SK-N-MC (cell line): ENCODE results near the gene CHN2.
A peak's percentile ranks its signal among the peaks of the same experiment; 100 is the strongest.

Experiments used
- EZH2 ChIP-seq: fragments of 200-600 bp; sonication (generic); IDR thresholded peaks from one replicate; pipeline ENCODE4 v1.6.1; 2017; ENCODE audit warnings: antibody characterized with exemption
- POLR2AphosphoS5 ChIP-seq: IDR thresholded peaks from 2 replicates; pipeline ENCODE4 v1.6.1; 2012; ENCODE audit warnings: mild to moderate bottlenecking, low read depth, low read length, borderline replicate concordance

DNA sequence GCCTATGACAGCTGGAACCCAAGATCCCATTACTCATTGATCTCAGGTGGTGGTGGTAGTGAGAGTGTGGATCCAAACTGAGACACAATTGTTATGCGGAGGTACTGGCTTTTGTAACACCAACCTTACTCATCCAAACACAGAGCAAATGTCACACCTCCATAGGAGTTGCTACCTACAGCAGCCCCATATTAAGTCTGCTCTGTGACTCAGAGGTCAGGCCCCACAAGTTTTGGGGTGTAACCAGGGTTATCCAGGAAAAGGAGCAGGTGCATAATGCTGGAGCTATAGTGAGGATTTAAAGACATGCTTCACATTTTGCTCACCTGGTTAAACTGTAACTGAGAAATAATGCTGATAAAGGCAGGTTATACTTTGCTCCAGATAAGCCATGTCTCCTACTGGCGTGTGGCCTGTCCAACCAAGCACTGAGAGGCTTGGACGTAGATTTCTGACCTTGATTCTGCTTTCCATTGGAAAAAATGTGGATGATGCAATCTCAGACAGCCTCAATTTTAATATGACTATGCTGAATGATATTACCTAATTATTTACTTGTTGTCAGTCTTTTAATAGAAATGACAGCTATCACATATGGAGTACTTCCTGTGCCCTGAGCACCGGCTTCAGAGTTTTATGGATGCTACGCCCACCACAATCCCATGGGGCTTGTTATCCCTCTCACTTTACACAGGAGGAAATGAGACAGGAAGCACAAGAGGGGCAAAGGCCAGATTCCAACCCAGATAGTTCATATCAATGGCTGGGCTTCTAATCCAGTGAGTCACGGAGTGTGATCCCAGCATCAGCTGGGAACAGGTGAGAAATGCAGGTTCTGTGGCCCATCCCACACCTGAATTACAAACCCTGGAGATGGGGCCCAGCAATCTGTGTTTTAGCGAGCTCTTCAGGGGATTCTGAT lies 181.3 kb downstream of the CHN2 start:
- no peak for TF ChIP-seq EZH2
- TF ChIP-seq POLR2AphosphoS5 = peak; percentile 91; the same call in 1 of the 2 replicates
